Endometrial microvascular endothelial cells (primary cell): ENCODE results near the gene HSPA12B. TPM values are rescaled to one million over a fixed set of nuclear protein-coding genes. Genes with fewer than 3 reads are reported as not detected.

Source experiments
- in situ Hi-C: cut with HindIII; loops from 2 replicates; pipeline ENCODE4 v1.10.0; 2017; ENCODE audit warnings: low sequenced_read_pairs, low pct_unique_long_range_greater_than_20kb; ENCODE audit errors: inconsistent ontology term
- total RNA-seq: library from RNA; depleted of rRNA; stranded (reverse); fragments of >200 nt; gene quantifications from one replicate; pipeline ENCODE4 v1.2.3, GENCODE V29; 2015; ENCODE audit errors: inconsistent ontology term

The HSPA12B gene
- total RNA-seq, 1 donor from 2014 or later, result 10.9 TPM

GRCh38 chr20:3702611-3703391, 29.7 kb upstream of the HSPA12B start:
- in situ Hi-C loops, result no loop called here

GRCh38 chr20:3704087-3704486, 28.4 kb upstream of the HSPA12B start:
- in situ Hi-C loops, result no loop called here

GRCh38 chr20:3705491-3705969, 27.0 kb upstream of the HSPA12B start:
- in situ Hi-C loops, result no loop called here

GRCh38 chr20:3705970-3706739, 26.3 kb upstream of the HSPA12B start:
- in situ Hi-C loops, result no loop called here

DNA sequence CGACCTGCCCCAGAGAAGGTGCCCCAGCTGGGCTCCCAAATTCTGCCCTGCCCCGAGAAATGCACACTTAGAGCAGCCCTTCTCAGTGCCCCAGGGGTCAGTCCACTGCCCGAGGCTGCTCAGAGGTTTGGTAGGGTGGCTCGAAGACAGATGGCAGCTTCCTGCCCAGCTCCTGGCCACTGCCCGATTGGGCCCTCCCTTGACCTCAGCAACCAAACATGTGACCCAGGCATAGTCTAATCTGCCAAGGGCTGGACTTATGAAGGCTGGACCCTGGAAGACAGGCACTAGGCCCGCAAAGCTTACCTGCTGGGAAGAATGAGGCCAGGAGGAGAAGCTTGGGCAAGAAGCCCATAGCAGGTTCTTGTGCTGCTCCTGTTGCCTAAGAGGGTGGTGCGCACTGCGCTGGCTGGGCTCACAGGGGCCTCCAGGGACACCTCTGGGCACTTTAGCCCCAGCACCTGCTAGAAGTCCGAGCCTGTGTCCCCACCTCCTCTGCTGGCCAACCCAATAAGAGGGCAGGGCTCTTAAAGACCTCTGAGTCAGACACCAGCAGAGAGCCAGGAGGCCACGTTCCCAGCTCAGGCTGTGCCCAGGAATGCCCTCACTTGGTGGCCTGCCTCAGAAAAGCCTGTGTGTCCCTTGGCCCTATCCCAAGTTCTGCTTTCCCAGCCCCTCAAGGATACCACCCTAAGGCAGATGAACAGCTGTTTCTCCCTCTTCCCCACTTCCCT, 25.5 kb upstream of the HSPA12B start:
- in situ Hi-C loops, result no loop called here

GRCh38 chr20:3707508-3707899, 25.0 kb upstream of the HSPA12B start:
- in situ Hi-C loops, result no loop called here

DNA sequence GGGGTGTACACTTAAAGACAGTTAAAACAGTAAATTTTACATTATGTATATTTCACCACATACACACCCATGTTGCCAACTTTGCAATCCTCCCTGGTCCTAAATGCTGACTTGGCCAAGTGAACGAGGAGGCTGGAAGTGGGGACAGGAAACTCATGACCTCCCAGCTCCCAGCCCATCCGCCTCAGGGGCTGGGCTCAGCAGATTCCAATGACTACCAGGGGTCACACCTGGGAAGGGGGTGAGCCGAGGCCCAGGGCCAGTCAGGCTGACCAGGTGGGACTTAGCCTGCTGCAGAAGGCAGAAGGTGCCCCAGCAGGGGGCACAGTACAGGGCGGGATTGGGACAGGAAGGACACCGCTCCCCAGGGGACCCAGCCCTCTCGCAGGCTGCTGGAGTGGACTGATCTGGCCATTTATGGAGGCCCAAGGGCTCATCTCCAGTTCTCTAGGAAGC, 22.4 kb upstream of the HSPA12B start:
- in situ Hi-C loops, result no loop called here

GRCh38 chr20:3710703-3711483, 21.6 kb upstream of the HSPA12B start:
- in situ Hi-C loops, result no loop called here

DNA sequence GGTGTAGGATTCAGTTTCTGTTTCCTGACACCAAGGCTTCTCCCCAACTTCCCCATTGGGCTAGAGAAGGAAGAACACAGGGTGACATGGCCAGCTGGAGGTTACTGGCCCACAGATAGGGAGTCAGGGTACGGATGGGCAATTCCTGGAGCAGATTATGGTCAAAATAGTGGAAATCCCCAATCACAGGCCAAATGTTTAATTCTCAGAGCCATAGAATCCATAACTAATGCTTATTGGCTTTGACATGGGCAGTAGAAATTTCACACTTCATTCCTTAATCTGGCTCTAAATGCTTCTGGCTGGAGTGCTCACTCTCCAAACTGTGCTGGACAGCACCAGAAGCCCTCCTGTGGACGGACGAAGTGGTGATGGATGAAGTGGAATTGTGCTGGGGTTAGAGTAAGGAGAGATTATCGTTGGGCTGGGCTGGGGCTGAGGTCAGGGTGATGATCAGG, 21.0 kb upstream of the HSPA12B start:
- in situ Hi-C loops, result no loop called here

DNA sequence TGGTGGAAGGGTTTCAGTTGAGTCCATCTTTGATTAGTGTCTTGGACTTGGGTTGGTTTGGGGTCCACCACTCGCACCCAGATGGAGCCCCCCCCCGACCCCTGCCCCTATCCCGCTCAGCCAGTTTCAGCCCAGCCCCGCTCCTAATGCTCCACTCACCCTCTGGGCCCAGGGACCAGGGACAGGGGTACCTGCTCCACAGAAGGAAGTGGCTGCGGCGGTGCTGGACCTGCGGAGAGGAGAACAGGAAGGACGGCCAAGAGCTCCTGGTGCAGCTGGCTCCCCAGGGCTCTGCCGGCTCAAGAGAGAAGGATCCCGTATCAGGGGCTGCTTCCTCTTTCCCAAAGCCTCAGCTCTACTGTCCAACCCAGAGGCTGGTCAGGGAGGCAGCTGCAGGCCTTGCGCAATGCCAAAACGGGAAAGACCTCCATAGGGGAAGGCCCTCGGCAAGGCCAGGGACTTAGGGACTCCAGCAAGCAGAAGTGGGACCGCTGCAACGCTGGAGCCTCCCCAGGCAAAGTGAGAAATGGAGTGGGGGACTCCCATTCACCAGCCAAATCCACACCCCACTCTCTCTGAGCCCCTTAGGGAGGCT, 20.1 kb upstream of the HSPA12B start, which contains the start of gene SIGLEC1:
Gene SIGLEC1, minus strand, starts transcription at position 322 of the 595 bp plus-strand sequence. CDS start 5,472 bp downstream, outside the sequence.
- in situ Hi-C loops, result no loop called here

DNA sequence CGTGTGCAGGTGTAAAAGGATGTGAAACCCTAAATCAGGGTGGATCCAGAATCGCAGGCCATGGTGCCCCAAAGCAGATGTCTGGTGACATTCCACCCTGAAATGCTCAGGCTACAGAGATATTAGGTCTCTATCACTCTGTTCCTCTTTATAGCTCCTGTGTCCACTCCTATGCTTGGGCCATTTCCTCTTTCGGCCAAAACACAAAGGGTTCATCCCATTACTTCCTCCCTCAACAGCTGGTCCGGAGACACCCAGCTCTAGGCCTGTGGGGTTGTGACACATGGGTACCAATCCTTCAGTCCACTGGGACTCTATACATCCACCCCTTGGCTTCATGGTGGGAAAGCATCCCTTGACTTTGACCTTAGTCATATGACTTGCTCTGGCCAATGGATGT, 18.4 kb upstream of the HSPA12B start:
- in situ Hi-C loops, result no loop called here

DNA sequence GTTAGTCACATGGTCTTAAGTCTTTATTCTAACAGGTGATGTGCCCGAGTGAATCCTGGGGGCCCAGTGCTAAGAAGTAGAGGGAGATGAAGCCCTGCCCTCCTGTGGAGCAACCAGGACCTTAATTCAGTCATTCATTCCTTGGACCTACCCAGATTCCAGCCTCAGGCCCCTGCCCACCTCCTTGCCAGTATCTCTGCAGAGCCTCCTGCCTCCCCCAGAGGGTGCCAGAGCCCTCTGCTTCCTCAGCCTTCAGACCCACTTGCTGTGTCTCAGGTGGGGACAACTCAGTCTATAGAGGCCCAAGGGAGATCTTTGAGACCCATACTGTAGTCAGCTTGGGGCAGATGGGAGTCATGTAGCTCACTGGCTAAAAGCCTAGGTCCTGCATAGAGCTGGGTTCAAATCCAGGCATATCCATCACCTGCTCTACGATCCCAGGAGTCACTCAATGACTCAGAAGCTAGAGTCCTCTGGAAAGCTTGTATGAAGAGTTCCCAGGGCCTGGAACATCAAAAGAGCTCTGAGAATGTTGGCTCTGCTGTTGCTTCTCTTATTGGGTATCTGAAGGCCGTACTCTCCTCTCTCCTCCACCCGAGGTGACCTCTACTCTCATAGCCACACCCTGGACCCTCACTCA, 16.2 kb upstream of the HSPA12B start:
- in situ Hi-C loops, result no loop called here

DNA sequence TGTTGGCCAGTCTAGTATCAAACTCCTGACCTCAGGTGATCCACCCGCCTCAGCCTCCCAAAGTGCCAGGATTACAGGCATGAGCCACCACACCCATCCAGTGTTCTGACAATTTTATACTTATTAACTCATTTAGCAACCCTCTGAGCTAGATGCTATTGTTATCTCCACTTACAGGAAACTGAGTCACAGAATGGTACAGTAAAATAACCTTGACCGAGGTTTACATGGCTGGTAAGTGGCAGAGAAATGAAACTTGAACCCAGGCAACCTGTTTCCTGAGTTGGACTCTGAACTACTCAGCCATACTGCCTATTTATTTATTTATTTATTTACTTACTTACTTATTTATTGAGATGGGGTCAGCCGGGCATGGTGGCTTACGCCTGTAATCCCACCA, 13.4 kb upstream of the HSPA12B start:
- in situ Hi-C loops, result no loop called here

DNA sequence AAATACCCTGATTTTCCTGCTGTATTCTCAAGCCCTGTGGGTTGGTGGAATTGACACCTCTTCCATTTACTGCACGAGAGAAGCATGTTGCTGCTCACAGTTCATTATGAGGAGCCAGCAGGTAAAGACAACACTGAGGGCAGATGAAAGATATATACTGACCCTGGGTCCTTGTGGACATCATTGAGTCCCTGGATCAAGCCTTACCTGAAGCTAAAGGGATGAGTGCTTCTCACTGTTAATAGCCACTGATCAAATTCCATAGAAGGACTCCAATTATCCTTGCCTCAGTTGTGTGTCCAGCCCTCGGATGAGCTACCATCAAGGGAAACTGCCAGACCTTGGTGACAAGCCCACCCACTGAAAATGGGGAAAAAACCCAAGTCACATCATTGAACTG, 12.4 kb upstream of the HSPA12B start:
- in situ Hi-C loops, result no loop called here

DNA sequence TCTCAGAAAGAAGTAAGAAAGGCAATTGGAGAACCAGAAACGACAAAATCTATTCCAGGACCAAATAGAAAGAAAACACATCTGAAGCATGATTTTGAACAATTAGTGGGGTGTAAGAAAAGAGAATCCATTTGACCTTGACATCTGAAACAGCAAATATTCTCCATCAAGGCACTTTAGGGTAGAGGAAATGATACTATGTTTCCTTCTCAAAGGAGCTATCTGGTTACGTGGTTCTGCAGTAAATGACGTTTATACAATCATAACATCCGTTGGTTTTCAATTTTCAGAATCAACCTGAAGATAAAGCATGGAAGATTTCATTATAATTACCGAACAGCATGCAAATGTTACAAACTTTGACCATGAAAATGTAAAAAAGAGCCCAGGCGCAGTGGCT, 11.9 kb upstream of the HSPA12B start:
- in situ Hi-C loops, result no loop called here

DNA sequence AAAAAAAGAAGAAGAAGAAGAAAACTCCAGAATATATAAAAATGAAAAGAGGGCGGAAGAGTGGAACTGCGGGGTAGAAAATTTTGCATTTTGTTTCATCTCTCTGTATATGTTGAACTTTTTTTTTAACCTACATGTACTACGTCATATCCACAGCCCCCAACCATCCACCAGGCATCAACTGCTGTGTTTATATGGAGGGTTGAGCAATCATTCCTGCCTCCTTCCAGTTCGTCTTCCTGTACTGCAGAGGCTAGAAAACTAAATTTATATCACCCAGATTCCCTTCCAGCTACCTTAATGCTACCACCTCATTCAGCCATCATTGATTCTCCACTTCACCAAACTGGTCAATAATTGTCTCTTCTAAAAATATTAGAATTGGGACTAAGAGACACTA, 10.6 kb upstream of the HSPA12B start:
- in situ Hi-C loops, result no loop called here

DNA sequence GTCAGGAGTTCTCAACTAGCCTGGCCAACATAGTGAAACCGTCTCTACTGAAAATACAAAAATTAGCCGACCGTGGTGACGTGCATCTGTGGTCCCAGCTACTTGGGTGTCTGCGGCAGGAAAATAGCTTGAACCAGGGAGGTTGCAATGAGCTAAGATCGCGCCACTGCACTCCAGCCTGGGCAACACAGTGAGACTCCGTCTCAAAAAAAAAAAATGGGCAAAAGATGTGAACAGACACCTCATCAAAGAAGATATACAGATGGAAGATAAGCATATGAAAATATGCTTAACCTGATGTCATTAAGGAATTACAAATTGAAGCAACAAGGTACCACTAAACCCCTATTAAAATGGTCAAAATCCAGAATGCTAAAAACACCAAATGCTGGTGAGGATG, 9.2 kb upstream of the HSPA12B start:
- in situ Hi-C loops, result no loop called here

- in situ Hi-C loops, result no loop called here
Observed at GRCh38 chr20:3724356-3724755, 8.1 kb upstream of the HSPA12B start.
